CD14-positive monocyte (primary cell): ENCODE results near the gene NYAP1. TPM values are rescaled to one million over a fixed set of nuclear protein-coding genes. Genes with fewer than 3 reads are reported as not detected.

Experiments
- DNase-seq, 3 donors: peaks; one replicate each; pipeline ENCODE4 v3.0.0-alpha.2; 2011 to 2022
- H2AFZ ChIP-seq: 2 replicates; pipeline ENCODE4 v1.6.0; 2012; ENCODE audit warnings: mild to moderate bottlenecking, low read depth, low read length, inconsistent platforms; ENCODE audit not compliant: insufficient read depth, poor library complexity, severe bottlenecking
- H3K27ac ChIP-seq, 2 donors: 1 replicate in 1 of 2; 2 replicates in 1 of 2; pipeline ENCODE4 v1.5.1; 2012 to 2013; ENCODE audit warnings: low read length in 2 of 2, control low read depth in 1 of 2, inconsistent platforms in 1 of 2, low read depth in 1 of 2, mild to moderate bottlenecking in 1 of 2
- H3K27me3 ChIP-seq, 2 donors: one replicate each; pipeline versions ENCODE4 v1.6.0 to v1.6.1; 2011 to 2013; ENCODE audit warnings: low read length in 2 of 2; ENCODE audit not compliant: control insufficient read depth in 2 of 2, insufficient read depth in 2 of 2
- H3K36me3 ChIP-seq, 2 donors: replicated peaks in 1 of 2; 1 replicate in 1 of 2; 2 replicates in 1 of 2; pipeline versions ENCODE4 v1.5.1 to v1.6.1; 2012 to 2013; ENCODE audit warnings: low read length in 2 of 2, control low read depth in 1 of 2, inconsistent platforms in 1 of 2, mild to moderate bottlenecking in 1 of 2; ENCODE audit not compliant: insufficient read depth in 2 of 2, control insufficient read depth in 1 of 2
- H3K4me1 ChIP-seq, 2 donors: 1 replicate in 1 of 2; 2 replicates in 1 of 2; pipeline versions ENCODE4 v1.5.1 to v1.6.1; 2012 to 2013; ENCODE audit warnings: low read length in 2 of 2, control low read depth in 1 of 2, inconsistent platforms in 1 of 2, mild to moderate bottlenecking in 1 of 2, moderate library complexity in 1 of 2; ENCODE audit not compliant: insufficient read depth in 2 of 2, control insufficient read depth in 1 of 2
- H3K4me2 ChIP-seq: replicated peaks from 2 replicates; pipeline ENCODE3; 2012; ENCODE audit warnings: low read length, moderate library complexity, mild to moderate bottlenecking; ENCODE audit not compliant: poor library complexity, severe bottlenecking; ENCODE audit errors: extremely low read depth
- H3K4me3 ChIP-seq, 3 experiments: fragments of 200-600 bp in 1 of 3; sonication (generic) in 1 of 3; replicated peaks in 1 of 3; 1 replicate in 2 of 3; 2 replicates in 1 of 3; pipeline ENCODE4 v1.5.1; 2011 to 2013; ENCODE audit warnings: low read length in 3 of 3, mild to moderate bottlenecking in 3 of 3, control low read depth in 2 of 3, low read depth in 2 of 3, inconsistent platforms in 1 of 3, moderate library complexity in 1 of 3
- H3K79me2 ChIP-seq: 2 replicates; pipeline ENCODE4 v1.6.0; 2012; ENCODE audit warnings: mild to moderate bottlenecking, control low read depth, inconsistent platforms, low read length, moderate library complexity; ENCODE audit not compliant: insufficient read depth
- H3K9ac ChIP-seq: 2 replicates; pipeline ENCODE4 v1.6.0; 2017; ENCODE audit warnings: low read length, mild to moderate bottlenecking; ENCODE audit not compliant: insufficient read depth, poor library complexity, severe bottlenecking
- H3K9me3 ChIP-seq, 2 donors: replicated peaks in 1 of 2; 1 replicate in 1 of 2; 2 replicates in 1 of 2; pipeline versions ENCODE4 v1.5.1 to v1.6.1; 2012 to 2013; ENCODE audit warnings: low read length in 2 of 2, control low read depth in 1 of 2; ENCODE audit not compliant: control insufficient read depth in 1 of 2, insufficient read depth in 1 of 2
- H4K20me1 ChIP-seq: 2 replicates; pipeline ENCODE4 v1.6.0; 2012; ENCODE audit warnings: mild to moderate bottlenecking, low read length, control low read depth, moderate library complexity; ENCODE audit not compliant: insufficient read depth
- H3K27ac Mint-ChIP-seq, 7 donors: one replicate each; pipeline ENCODE4 v1.8.0; 2020; ENCODE audit warnings: mild to moderate bottlenecking in 7 of 7, mixed read lengths in 7 of 7, moderate library complexity in 6 of 7, inconsistent platforms in 2 of 7
- H3K27me3 Mint-ChIP-seq, 3 donors: one replicate each; pipeline ENCODE4 v1.8.0; 2021 to 2022; ENCODE audit warnings: low read depth in 3 of 3, mild to moderate bottlenecking in 3 of 3, mixed read lengths in 3 of 3, moderate library complexity in 3 of 3, inconsistent platforms in 1 of 3
- H3K36me3 Mint-ChIP-seq, 2 donors: one replicate each; pipeline ENCODE4 v1.8.0; 2020; ENCODE audit warnings: mixed read lengths in 2 of 2, inconsistent platforms in 1 of 2, mild to moderate bottlenecking in 1 of 2
- H3K4me1 Mint-ChIP-seq: one replicate; pipeline ENCODE4 v1.8.0; 2020; ENCODE audit warnings: mild to moderate bottlenecking, mixed read lengths
- H3K4me3 Mint-ChIP-seq, 2 donors: one replicate each; pipeline ENCODE4 v1.8.0; 2020; ENCODE audit warnings: mild to moderate bottlenecking in 2 of 2, mixed read lengths in 2 of 2, moderate library complexity in 1 of 2
- H3K9me3 Mint-ChIP-seq, 7 donors: one replicate each; pipeline ENCODE4 v1.8.0; 2020 to 2022; ENCODE audit warnings: mixed read lengths in 7 of 7, mild to moderate bottlenecking in 6 of 7, moderate library complexity in 6 of 7, inconsistent platforms in 2 of 7
- CTCF ChIP-seq: fragments of 200-600 bp; IDR thresholded peaks from one replicate; pipeline ENCODE4 v1.8.0; 2022; ENCODE audit warnings: antibody characterized with exemption, mild to moderate bottlenecking
- WGBS: methylation state at CpG from one replicate; pipeline ENCODE4 v1.1.5; 2013; ENCODE audit warnings: missing lambda C conversion rate; ENCODE audit not compliant: insufficient coverage; 5-methylcytosine and 5-hydroxymethylcytosine counted together
- intact Hi-C, 2 donors: fragments of 100-400 bp; cut with micrococcal nuclease; formaldehyde crosslinking; loops; one replicate each; pipeline versions ENCODE4 v1.15.0 to v1.15.1; 2023
- polyA minus RNA-seq: library from RNA; depleted of rRNA, polyadenylated mRNA; stranded (reverse); fragments of >200 nt; gene quantifications from 2 replicates; pipeline ENCODE4 v1.2.3, GENCODE V29; 2012
- polyA plus RNA-seq, 3 donors: library from polyadenylated mRNA; depleted of rRNA in 1 of 3; unstranded in 2 of 3; stranded (reverse) in 1 of 3; fragments of 300-500 nt in 2 of 3; fragments of >200 nt in 1 of 3; fragmentation: Illumina TruSeq in 2 of 3; gene quantifications; 1 replicate in 2 of 3; 2 replicates in 1 of 3; pipeline ENCODE4 v1.2.3, GENCODE V29; 2012 to 2021
- total RNA-seq, 12 experiments: library from RNA in 1 of 12; stranded (reverse) in 1 of 12; fragments of 120-200 nt in 1 of 12; gene quantifications; one replicate each; pipeline ENCODE4 v1.2.4 and lab custom pipeline; 2013 to 2026; ENCODE audit warnings: mixed read lengths in 6 of 12, inconsistent platforms in 1 of 12

The NYAP1 gene
- not detected for total RNA-seq (2013)
- polyA plus RNA-seq: not detected
- polyA minus RNA-seq: not detected in 2 replicates
- 0 to 1.7 (median 0.08) reads per million in 11 experiments for total RNA-seq (lab: John Stamatoyannopoulos, UW)

GRCh38 chr7:100483722-100484672 is at the start of gene NYAP1:
Gene NYAP1 (plus strand): TSS chr7:100483927. CDS start chr7:100485312, 1,385 bp downstream.
- H3K4me3 ChIP-seq: peak within 1 kb of the TSS; percentile 37 to 77 (median 43)
- H3K4me2 ChIP-seq: peak within 1 kb of the TSS; percentile 93
- 65% methylated on average over 15 of the region's 45 CpGs for WGBS
- peaks cover 4% of the 10 kb centered on the region for H3K79me2 ChIP-seq
- Mint-ChIP-seq H3K36me3 (peaks cover 0 to 3% of the 10 kb centered on the region in 2 donors), H3K27ac (peak within 1 kb of the TSS in 2 of 7 donors; percentile 46 to 69), H3K4me3 (peak within 1 kb of the TSS; percentile 75 to 87), H3K4me1 (peaks cover 12% of the 10 kb centered on the region), H3K27me3 (peaks cover 10 to 19% (median 16%) of the 10 kb centered on the region in 3 donors), H3K9me3 (no peaks in the 10 kb centered on the region)
- intact Hi-C loops: loop anchor here in 1 of 2 donors (2.0 kb wide), 1 partner anchor 15 kb away; no protein-coding TSS in a partner anchor
- TF ChIP-seq CTCF: no peak
- peak within 1 kb of the TSS; percentile 40 for H3K9ac ChIP-seq
- no peak for DNase-seq
- H3K27ac ChIP-seq: no peak within 1 kb of the TSS
- H4K20me1 ChIP-seq: peaks cover 5% of the 10 kb centered on the region
- no peaks in the 10 kb centered on the region for H3K9me3 ChIP-seq
- H3K4me1 ChIP-seq: peaks cover 12 to 28% of the 10 kb centered on the region in 2 donors
- H2AFZ ChIP-seq: peak within 1 kb of the TSS; percentile 81
- H3K36me3 ChIP-seq: no peaks in the 10 kb centered on the region
- peaks cover 0 to 6% of the 10 kb centered on the region in 2 donors for H3K27me3 ChIP-seq
